HG03442 (cell line): ENCODE results near the gene CEP85L.

ENCODE experiments used
- ATAC-seq: cut with Tn5 transposase; IDR thresholded peaks from one replicate; pipeline ENCODE4 v1.9.1; 2021; ENCODE audit warnings: mild to moderate bottlenecking, moderate library complexity; ENCODE audit not compliant: unreplicated experiment

The CEP85L gene

GRCh38 chr6:118661831-118662230 lies 10.4 kb upstream of the CEP85L start:
- ATAC-seq = no peak

GRCh38 chr6:118660218-118660569 lies 8.8 kb upstream of the CEP85L start:
- no peak for ATAC-seq

GRCh38 chr6:118659513-118660217 lies 8.3 kb upstream of the CEP85L start:
- no peak for ATAC-seq

GRCh38 chr6:118656847-118657451 lies 5.6 kb upstream of the CEP85L start:
- ATAC-seq = no peak

GRCh38 chr6:118652051-118652615 lies 742 bp upstream of the CEP85L start:
- ATAC-seq = no peak

GRCh38 chr6:118650582-118651281 lies 659 bp downstream of the CEP85L start:
- ATAC-seq = peak; percentile 37

GRCh38 chr6:118649918-118650581 lies 1.3 kb downstream of the CEP85L start:
- ATAC-seq = no peak

GRCh38 chr6:118648866-118649554 lies 2.4 kb downstream of the CEP85L start:
- no peak for ATAC-seq

GRCh38 chr6:118646977-118647376 lies 4.4 kb downstream of the CEP85L start:
- no peak for ATAC-seq

- ATAC-seq = no peak
These were observed 6.0 kb downstream of the CEP85L start for GRCh38 chr6:118645395-118645794.

GRCh38 chr6:118644007-118644406 lies 7.4 kb downstream of the CEP85L start:
- ATAC-seq = no peak

- ATAC-seq = no peak
These were observed 10.3 kb downstream of the CEP85L start for GRCh38 chr6:118641042-118641441.

GRCh38 chr6:118639054-118639964 lies 12.1 kb downstream of the CEP85L start:
- peak; percentile 82 for ATAC-seq

- no peak for ATAC-seq
These were observed 13.1 kb downstream of the CEP85L start for GRCh38 chr6:118638288-118638687.

- ATAC-seq = no peak
These were observed 15.3 kb downstream of the CEP85L start for GRCh38 chr6:118635909-118636735.

GRCh38 chr6:118632359-118632758 lies 19.0 kb downstream of the CEP85L start:
- ATAC-seq = no peak

GRCh38 chr6:118630923-118631322 lies 20.5 kb downstream of the CEP85L start:
- ATAC-seq = no peak

- ATAC-seq = no peak
These were observed 21.3 kb downstream of the CEP85L start for GRCh38 chr6:118630067-118630466.

- no peak for ATAC-seq
These were observed 23.7 kb downstream of the CEP85L start for GRCh38 chr6:118627724-118628123.
